ENCODE data around the gene RNLS. TPM values are rescaled to one million over a fixed set of nuclear protein-coding genes. Genes with fewer than 3 reads are reported as not detected.
"Not testable (repeated sequence)": the region's sequence is repeated elsewhere in the genome, so short reads cannot be mapped to it uniquely, and the experiment has no call there.

The RNLS gene
- total RNA-seq, 4 donors from 2014 or later = 10.6 to 38.7 (median 28.2) TPM

- no peaks in the 10 kb centered on the region for H3K36me3 ChIP-seq
- intact Hi-C loops (cut with DNase I) = no loop called here
- no peak for TF ChIP-seq CTCF (IDR thresholded peaks at IDR 0.05)
- TF ChIP-seq POLR2A (IDR thresholded peaks at IDR 0.05) = no peak
Observed at GRCh38 chr10:88309365-88309764, 273.8 kb downstream of the RNLS start.

GRCh38 chr10:88308361-88308760 lies 274.8 kb downstream of the RNLS start:
- intact Hi-C loops (cut with DNase I) = not testable (repeated sequence)

More at GRCh38 chr10:88309365-88309764, 273.8 kb downstream of the RNLS start:
- Histone ChIP-seq H3K4me1 (no peaks in the 10 kb centered on the region), H3K4me3 (replicated peaks in 1 of 3) (no peak overlapping the region), H3K9me3 (no peaks in the 10 kb centered on the region), H3K27ac (no peak overlapping the region), H3K27me3 (no peaks in the 10 kb centered on the region)
- WGBS, 2 donors = 92 to 94% methylated on average over 3 of the region's 3 CpGs
- DNase-seq = no peak

GRCh38 chr10:88299787-88300186 lies 283.3 kb downstream of the RNLS start:
- H3K4me1 ChIP-seq = peaks cover 5% of the 10 kb centered on the region in 2 donors
- no peak overlapping the region for H3K27ac ChIP-seq
- H3K27me3 ChIP-seq = no peaks in the 10 kb centered on the region
- intact Hi-C loops (cut with DNase I) = no loop called here
- TF ChIP-seq POLR2A (IDR thresholded peaks at IDR 0.05) (no peak), CTCF (IDR thresholded peaks at IDR 0.05) (no peak)
- H3K36me3 ChIP-seq = no peaks in the 10 kb centered on the region
- no peak for DNase-seq
- H3K9me3 ChIP-seq = no peaks in the 10 kb centered on the region
- no peak overlapping the region for H3K4me3 ChIP-seq (replicated peaks in 1 of 3)

More at GRCh38 chr10:88308361-88308760, 274.8 kb downstream of the RNLS start:
- H3K27ac ChIP-seq; H3K4me1 ChIP-seq; H3K4me3 ChIP-seq (replicated peaks in 1 of 3); H3K9me3 ChIP-seq; H3K36me3 ChIP-seq; H3K27me3 ChIP-seq; DNase-seq: not testable (repeated sequence)
- 93 to 96% methylated on average over 2 of the region's 2 CpGs for WGBS, 2 donors

- Histone ChIP-seq H3K27me3 (no peaks in the 10 kb centered on the region), H3K4me1 (peaks cover 0 to 5% of the 10 kb centered on the region in 2 donors), H3K36me3 (no peaks in the 10 kb centered on the region), H3K27ac (no peak overlapping the region), H3K9me3 (no peaks in the 10 kb centered on the region), H3K4me3 (replicated peaks in 1 of 3) (no peak overlapping the region)
- intact Hi-C loops (cut with DNase I) = no loop called here
- no peak for DNase-seq
- no peak for TF ChIP-seq CTCF (IDR thresholded peaks at IDR 0.05)
- TF ChIP-seq POLR2A (IDR thresholded peaks at IDR 0.05) = no peak
- 92 to 95% methylated on average over 3 of the region's 3 CpGs for WGBS, 2 donors
Observed at GRCh38 chr10:88297103-88297502, 286.0 kb downstream of the RNLS start.

GRCh38 chr10:88293651-88294230 lies 289.4 kb downstream of the RNLS start:
- H3K27me3 ChIP-seq = no peaks in the 10 kb centered on the region
- H3K9me3 ChIP-seq = no peaks in the 10 kb centered on the region
- WGBS, 2 donors = 92 to 97% methylated on average over 3 of the region's 3 CpGs
- no peak overlapping the region for H3K27ac ChIP-seq
- TF ChIP-seq POLR2A (IDR thresholded peaks at IDR 0.05) (no peak), CTCF (IDR thresholded peaks at IDR 0.05) (no peak)
- H3K4me1 ChIP-seq = no peaks in the 10 kb centered on the region
- no peaks in the 10 kb centered on the region for H3K36me3 ChIP-seq
- no peak overlapping the region for H3K4me3 ChIP-seq (replicated peaks in 1 of 3)
- no peak for DNase-seq
- intact Hi-C loops (cut with DNase I) = no loop called here

Measured in thyroid gland (tissue), 4 donors.